ENCODE results near the gene CD40.

DNA sequence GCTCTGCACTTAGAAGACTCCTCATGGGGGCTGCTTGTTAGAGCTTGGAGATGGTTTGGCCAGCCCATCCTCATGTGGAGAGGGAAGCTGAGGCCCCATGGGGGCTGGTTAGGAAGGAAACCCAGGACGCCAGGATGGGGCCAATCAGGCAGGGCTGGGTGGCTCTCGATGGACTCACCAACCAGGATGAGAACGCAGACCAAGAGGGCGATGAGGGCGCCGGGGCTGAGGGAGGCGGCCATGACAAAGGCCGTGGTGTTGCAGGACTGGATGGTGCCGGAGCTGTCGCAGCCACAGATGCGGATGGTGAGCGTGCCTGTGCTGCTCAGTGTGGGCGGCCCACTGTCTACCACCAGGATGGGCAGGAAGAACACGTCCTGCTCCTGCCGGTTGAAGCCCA is 59.7 kb downstream of the CD40 start:
- TF ChIP-seq, protein P1, sequence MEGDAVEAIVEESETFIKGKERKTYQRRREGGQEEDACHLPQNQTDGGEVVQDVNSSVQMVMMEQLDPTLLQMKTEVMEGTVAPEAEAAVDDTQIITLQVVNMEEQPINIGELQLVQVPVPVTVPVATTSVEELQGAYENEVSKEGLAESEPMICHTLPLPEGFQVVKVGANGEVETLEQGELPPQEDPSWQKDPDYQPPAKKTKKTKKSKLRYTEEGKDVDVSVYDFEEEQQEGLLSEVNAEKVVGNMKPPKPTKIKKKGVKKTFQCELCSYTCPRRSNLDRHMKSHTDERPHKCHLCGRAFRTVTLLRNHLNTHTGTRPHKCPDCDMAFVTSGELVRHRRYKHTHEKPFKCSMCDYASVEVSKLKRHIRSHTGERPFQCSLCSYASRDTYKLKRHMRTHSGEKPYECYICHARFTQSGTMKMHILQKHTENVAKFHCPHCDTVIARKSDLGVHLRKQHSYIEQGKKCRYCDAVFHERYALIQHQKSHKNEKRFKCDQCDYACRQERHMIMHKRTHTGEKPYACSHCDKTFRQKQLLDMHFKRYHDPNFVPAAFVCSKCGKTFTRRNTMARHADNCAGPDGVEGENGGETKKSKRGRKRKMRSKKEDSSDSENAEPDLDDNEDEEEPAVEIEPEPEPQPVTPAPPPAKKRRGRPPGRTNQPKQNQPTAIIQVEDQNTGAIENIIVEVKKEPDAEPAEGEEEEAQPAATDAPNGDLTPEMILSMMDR (IDR thresholded peaks at IDR 0.05; ENCODE audit: low read depth, low read length): no peak
- TF ChIP-seq, protein P2, sequence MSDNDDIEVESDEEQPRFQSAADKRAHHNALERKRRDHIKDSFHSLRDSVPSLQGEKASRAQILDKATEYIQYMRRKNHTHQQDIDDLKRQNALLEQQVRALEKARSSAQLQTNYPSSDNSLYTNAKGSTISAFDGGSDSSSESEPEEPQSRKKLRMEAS (IDR thresholded peaks at IDR 0.05; ENCODE audit: low read depth, low read length): no peak
- no peak for TF ChIP-seq POLR2A (IDR thresholded peaks at IDR 0.05; ENCODE audit: extremely low read depth, insufficient read length)
- no peak for TF ChIP-seq MYC (IDR thresholded peaks at IDR 0.05; ENCODE audit: low read depth, low read length)

Measured in NB4 (cell line).